DOHH2 (cell line): ENCODE results near the gene NYNRIN.

Experiments
- EZH2phosphoT487 ChIP-seq: fragments of 200-600 bp; sonication (generic); IDR thresholded peaks from 2 replicates; pipeline ENCODE4 v1.6.1; 2017; ENCODE audit warnings: borderline replicate concordance, mild to moderate bottlenecking, antibody characterized with exemption, low read length, moderate library complexity, mixed read lengths
- TF ChIP-seq, protein P1 (sequence below): fragments of 200-600 bp; sonication (generic); IDR thresholded peaks from one replicate; pipeline ENCODE4 v1.5.1; 2014; ENCODE audit warnings: antibody characterized with exemption, mild to moderate bottlenecking, low read depth, low read length; ENCODE audit not compliant: poor library complexity, severe bottlenecking

- TF ChIP-seq, protein P1, sequence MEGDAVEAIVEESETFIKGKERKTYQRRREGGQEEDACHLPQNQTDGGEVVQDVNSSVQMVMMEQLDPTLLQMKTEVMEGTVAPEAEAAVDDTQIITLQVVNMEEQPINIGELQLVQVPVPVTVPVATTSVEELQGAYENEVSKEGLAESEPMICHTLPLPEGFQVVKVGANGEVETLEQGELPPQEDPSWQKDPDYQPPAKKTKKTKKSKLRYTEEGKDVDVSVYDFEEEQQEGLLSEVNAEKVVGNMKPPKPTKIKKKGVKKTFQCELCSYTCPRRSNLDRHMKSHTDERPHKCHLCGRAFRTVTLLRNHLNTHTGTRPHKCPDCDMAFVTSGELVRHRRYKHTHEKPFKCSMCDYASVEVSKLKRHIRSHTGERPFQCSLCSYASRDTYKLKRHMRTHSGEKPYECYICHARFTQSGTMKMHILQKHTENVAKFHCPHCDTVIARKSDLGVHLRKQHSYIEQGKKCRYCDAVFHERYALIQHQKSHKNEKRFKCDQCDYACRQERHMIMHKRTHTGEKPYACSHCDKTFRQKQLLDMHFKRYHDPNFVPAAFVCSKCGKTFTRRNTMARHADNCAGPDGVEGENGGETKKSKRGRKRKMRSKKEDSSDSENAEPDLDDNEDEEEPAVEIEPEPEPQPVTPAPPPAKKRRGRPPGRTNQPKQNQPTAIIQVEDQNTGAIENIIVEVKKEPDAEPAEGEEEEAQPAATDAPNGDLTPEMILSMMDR = no peak
- TF ChIP-seq EZH2phosphoT487 = no peak
Observed at GRCh38 chr14:24381363-24382063, 17.3 kb upstream of the NYNRIN start.
